SK-N-SH (cell line): Measurements from ENCODE around the gene ACAP1. TPM values are rescaled to one million over a fixed set of nuclear protein-coding genes. Genes with fewer than 3 reads are reported as not detected.

Source experiments
- CTCF ChIA-PET: fragments of 300-600, 350-600 bp; formaldehyde crosslinking; extraction: SDS; loops from one replicate; lab custom pipeline; 2021; lab: Yijun Ruan, JAX
- POLR2A ChIA-PET: fragments of 350-600 bp; sonication (Branson Sonifier 250); formaldehyde crosslinking; extraction: SDS; loops from one replicate; lab custom pipeline; 2020; ENCODE audit warnings: antibody characterized with exemption, inconsistent platforms; lab: Yijun Ruan, JAX
- DNase-seq: peaks from one replicate; pipeline ENCODE4 v3.0.0; 2012
- H2AFZ ChIP-seq: fragments of 200-600 bp; sonication (generic); 2 replicates; pipeline ENCODE4 v1.8.1; 2016; ENCODE audit warnings: antibody characterized with exemption, mild to moderate bottlenecking, low read depth
- H3F3A ChIP-seq: fragments of 200-600 bp; sonication (generic); replicated peaks from 2 replicates; pipeline ENCODE3; 2016; ENCODE audit warnings: antibody characterized with exemption, mild to moderate bottlenecking; ENCODE audit not compliant: insufficient read depth
- H3K27ac ChIP-seq, 2 experiments: fragments of 200-500 bp in 1 of 2; fragments of 200-600 bp in 1 of 2; sonication (Bioruptor generic) in 1 of 2; sonication (generic), shearing (Covaris generic) in 1 of 2; 2 replicates each; pipeline versions ENCODE4 v1.5.1 to v1.6.1; 2014 to 2016; ENCODE audit warnings: low read depth in 2 of 2, inconsistent platforms in 1 of 2, low read length in 1 of 2, mild to moderate bottlenecking in 1 of 2, mixed read lengths in 1 of 2
- H3K27me3 ChIP-seq: fragments of 200-600 bp; sonication (generic), shearing (Covaris generic); 2 replicates; pipeline ENCODE4 v1.6.1; 2016; ENCODE audit warnings: mixed run types; ENCODE audit not compliant: insufficient read depth
- H3K36me3 ChIP-seq, 2 experiments: fragments of 200-500 bp in 1 of 2; fragments of 200-600 bp in 1 of 2; sonication (Bioruptor generic) in 1 of 2; sonication (generic) in 1 of 2; replicated peaks in 1 of 2; 2 replicates each; pipeline versions ENCODE3 to v1.5.1; 2014 to 2016; ENCODE audit warnings: low read length in 1 of 2, mild to moderate bottlenecking in 1 of 2; ENCODE audit not compliant: insufficient read depth in 2 of 2, control insufficient read depth in 1 of 2
- H3K4me1 ChIP-seq, 2 experiments: fragments of 200-500 bp in 1 of 2; fragments of 200-600 bp in 1 of 2; sonication (Bioruptor generic) in 1 of 2; sonication (generic), shearing (Covaris generic) in 1 of 2; 2 replicates each; pipeline versions ENCODE4 v1.5.1 to v1.6.1; 2014 to 2016; ENCODE audit warnings: low read depth in 1 of 2, low read length in 1 of 2, mixed run types in 1 of 2; ENCODE audit not compliant: insufficient read depth in 2 of 2, control insufficient read depth in 1 of 2
- H3K4me2 ChIP-seq: fragments of 200-600 bp; sonication (generic), shearing (Covaris generic); 2 replicates; pipeline ENCODE4 v1.6.1; 2017; ENCODE audit warnings: mixed run types
- H3K4me3 ChIP-seq, 2 experiments: fragments of 200-500 bp in 1 of 2; fragments of 200-600 bp in 1 of 2; sonication (Bioruptor generic) in 1 of 2; sonication (generic), shearing (Covaris generic) in 1 of 2; 2 replicates each; pipeline versions ENCODE4 v1.5.1 to v1.8.1; 2014 to 2016; ENCODE audit warnings: low read depth in 2 of 2, inconsistent platforms in 1 of 2, low read length in 1 of 2, mild to moderate bottlenecking in 1 of 2, mixed read lengths in 1 of 2, moderate library complexity in 1 of 2
- H3K79me2 ChIP-seq: fragments of 200-600 bp; sonication (generic); 2 replicates; pipeline ENCODE4 v1.8.1; 2017; ENCODE audit warnings: mild to moderate bottlenecking; ENCODE audit not compliant: insufficient read depth
- H3K9ac ChIP-seq: fragments of 200-600 bp; sonication (generic); 2 replicates; pipeline ENCODE4 v1.6.1; 2017; ENCODE audit warnings: mixed run types
- H3K9me2 ChIP-seq: fragments of 200-600 bp; sonication (generic); 2 replicates; pipeline ENCODE4 v1.6.1; 2017; ENCODE audit warnings: mixed run types
- H3K9me3 ChIP-seq: fragments of 200-600 bp; sonication (generic); 2 replicates; pipeline ENCODE4 v1.6.1; 2017; ENCODE audit warnings: mixed run types, mild to moderate bottlenecking, moderate library complexity
- H4K20me1 ChIP-seq: fragments of 200-600 bp; sonication (generic); 2 replicates; pipeline ENCODE4 v1.6.1; 2017; ENCODE audit warnings: mild to moderate bottlenecking, mixed run types; ENCODE audit not compliant: insufficient read depth
- EZH2phosphoT487 ChIP-seq: fragments of 200-600 bp; sonication (generic); IDR thresholded peaks from 2 replicates; pipeline ENCODE4 v1.6.1; 2017; ENCODE audit warnings: low read depth, mixed run types, mild to moderate bottlenecking, antibody characterized with exemption, moderate library complexity, borderline replicate concordance
- NRF1 ChIP-seq: IDR thresholded peaks from 2 replicates; pipeline ENCODE4 v1.6.1; 2012; ENCODE audit warnings: low read depth, mild to moderate bottlenecking, low read length
- RAD21 ChIP-seq: IDR thresholded peaks from 2 replicates; pipeline ENCODE4 v1.6.1; 2012; ENCODE audit warnings: mild to moderate bottlenecking, low read length
- SMC3 ChIP-seq: IDR thresholded peaks from 2 replicates; pipeline ENCODE4 v1.6.1; 2012; ENCODE audit warnings: low read depth, low read length, improper control_type of control experiment
- TCF12 ChIP-seq: IDR thresholded peaks from 2 replicates; pipeline ENCODE4 v1.4.0; 2012
- WGBS: methylation state at CpG from one replicate; pipeline ENCODE4 v1.1.6; 2017; ENCODE audit warnings: low lambda C conversion rate; 5-methylcytosine and 5-hydroxymethylcytosine counted together
- polyA plus RNA-seq, 3 experiments: library from polyadenylated mRNA; depleted of rRNA; stranded (reverse); fragments of >200 nt; gene quantifications; 2 replicates each; pipeline ENCODE4 v1.2.3, GENCODE V29; 2012
- TF ChIP-seq, protein P1 (sequence below): IDR thresholded peaks from 2 replicates; pipeline ENCODE4 v1.4.0; 2012; ENCODE audit warnings: low read depth
- TF ChIP-seq, protein P2 (sequence below): fragments of 150-350 bp; IDR thresholded peaks from 2 replicates; pipeline ENCODE4 v1.6.1; 2016; ENCODE audit warnings: mild to moderate bottlenecking, low read depth, low read length
- TF ChIP-seq, protein P3 (sequence below): fragments of 200-600 bp; sonication (generic); IDR thresholded peaks from 2 replicates; pipeline ENCODE4 v1.6.1; 2017; ENCODE audit warnings: antibody characterized with exemption, mild to moderate bottlenecking, moderate library complexity

The ACAP1 gene
- polyA plus RNA-seq, 1 of the 3 experiments (the other 2 are of a cell fraction), result 0.71 TPM

DNA sequence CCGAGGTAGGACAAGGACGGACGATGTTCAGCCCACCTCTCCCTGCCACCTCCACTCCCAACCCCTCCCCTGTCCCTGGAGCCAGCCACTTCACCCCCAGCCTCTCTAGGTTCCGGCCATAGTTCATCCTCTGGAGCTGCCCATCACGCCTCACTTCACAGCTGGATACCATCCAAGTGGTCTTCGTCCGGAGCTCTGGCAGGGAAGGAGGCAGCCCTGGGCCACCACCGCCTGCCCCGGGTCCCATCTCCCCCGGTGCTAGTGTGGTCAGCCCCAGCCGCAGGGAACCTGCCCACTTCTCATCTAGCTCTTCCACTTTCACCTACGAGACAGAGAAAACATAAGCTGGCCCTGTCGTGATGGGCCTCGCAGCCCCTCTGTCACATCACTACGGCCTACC, 14.9 kb upstream of the ACAP1 start:
- Histone ChIP-seq H3K27ac (no peak overlapping the region), H3K9me3 (no peaks in the 10 kb centered on the region), H3K4me3 (no peak overlapping the region), H3K9ac (no peak overlapping the region), H3K9me2 (no peaks in the 10 kb centered on the region), H3K4me2 (no peak overlapping the region), H4K20me1 (no peaks in the 10 kb centered on the region), H3K27me3 (no peaks in the 10 kb centered on the region), H3F3A (no peaks in the 10 kb centered on the region), H3K4me1 (no peaks in the 10 kb centered on the region), H2AFZ (no peak overlapping the region), H3K79me2 (no peaks in the 10 kb centered on the region), H3K36me3 (peaks cover 10 to 72% of the 10 kb centered on the region in 2 experiments)
- CTCF ChIA-PET, result interaction anchor here (0.7 to 8.4 kb wide), 2 partner anchors 23 to 96 kb away, joined by 3 to 55 read pairs; no protein-coding TSS in a partner anchor
- 97% methylated on average over 11 of the region's 15 CpGs for WGBS
- POLR2A ChIA-PET, result no interaction called here
- DNase-seq, result peak; percentile 11
- TF ChIP-seq, protein P1, sequence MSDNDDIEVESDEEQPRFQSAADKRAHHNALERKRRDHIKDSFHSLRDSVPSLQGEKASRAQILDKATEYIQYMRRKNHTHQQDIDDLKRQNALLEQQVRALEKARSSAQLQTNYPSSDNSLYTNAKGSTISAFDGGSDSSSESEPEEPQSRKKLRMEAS, result no peak

DNA sequence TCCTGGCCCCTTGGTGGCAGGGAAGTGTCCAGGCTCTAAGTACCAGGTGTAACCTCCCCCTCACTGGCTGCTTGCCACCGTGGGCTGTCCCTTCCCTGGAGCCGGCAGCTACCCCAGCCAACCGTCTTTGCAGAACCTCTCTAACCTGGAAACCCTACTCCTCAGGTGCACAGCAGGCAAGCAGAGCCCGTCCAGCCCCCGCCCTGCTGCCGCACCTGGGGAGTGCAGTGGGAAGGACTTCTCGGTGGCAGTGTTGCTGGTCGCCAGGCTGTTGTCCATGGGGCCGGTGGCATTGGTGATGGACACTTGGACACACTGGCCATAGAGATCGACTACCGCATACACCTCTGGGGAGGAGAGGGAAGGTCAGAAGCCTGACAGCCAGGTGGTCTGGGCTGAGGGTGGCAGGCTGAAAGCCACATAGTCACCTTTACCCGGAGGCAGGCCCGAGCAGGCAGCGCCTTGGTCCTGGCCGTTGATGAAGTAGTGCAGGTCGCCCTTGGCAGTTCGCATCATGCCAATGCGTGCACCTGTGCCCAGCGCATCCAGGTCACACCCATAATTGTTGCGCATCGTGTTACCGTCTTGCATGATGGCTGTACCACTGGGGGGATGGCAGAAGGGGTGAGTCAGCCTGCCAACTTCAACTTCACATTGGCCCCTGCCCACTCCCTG, 13.7 kb upstream of the ACAP1 start:
- Histone ChIP-seq H3K27ac (no peak overlapping the region), H3K79me2 (peaks cover 4% of the 10 kb centered on the region; the same call in 1 of the 2 replicates)
- TF ChIP-seq EZH2phosphoT487 (no peak), NRF1 (no peak), TCF12 (no peak)
- TF ChIP-seq, all 33 proteins: peak for 0
- Histone ChIP-seq H3K36me3 (peaks cover 5 to 67% of the 10 kb centered on the region in 2 experiments), H3F3A (no peaks in the 10 kb centered on the region), H3K9me3 (no peaks in the 10 kb centered on the region), H3K4me1 (peaks cover 0 to 3% of the 10 kb centered on the region in 2 experiments; a peak in 1 of 4 replicates), H4K20me1 (no peaks in the 10 kb centered on the region), H3K27me3 (no peaks in the 10 kb centered on the region), H2AFZ (no peak overlapping the region), H3K4me2 (no peak overlapping the region), H3K9ac (no peak overlapping the region), H3K4me3 (no peak overlapping the region), H3K9me2 (no peaks in the 10 kb centered on the region)
- no peak for DNase-seq
- ChIA-PET POLR2A (no interaction called here), CTCF (interaction anchor here (1.1 to 8.4 kb wide), 4 partner anchors 13 to 40 kb away, joined by 3 to 55 read pairs (median 16); partner anchors contain the start of gene ACAP1)
- 99% methylated on average over 12 of the region's 22 CpGs for WGBS

DNA sequence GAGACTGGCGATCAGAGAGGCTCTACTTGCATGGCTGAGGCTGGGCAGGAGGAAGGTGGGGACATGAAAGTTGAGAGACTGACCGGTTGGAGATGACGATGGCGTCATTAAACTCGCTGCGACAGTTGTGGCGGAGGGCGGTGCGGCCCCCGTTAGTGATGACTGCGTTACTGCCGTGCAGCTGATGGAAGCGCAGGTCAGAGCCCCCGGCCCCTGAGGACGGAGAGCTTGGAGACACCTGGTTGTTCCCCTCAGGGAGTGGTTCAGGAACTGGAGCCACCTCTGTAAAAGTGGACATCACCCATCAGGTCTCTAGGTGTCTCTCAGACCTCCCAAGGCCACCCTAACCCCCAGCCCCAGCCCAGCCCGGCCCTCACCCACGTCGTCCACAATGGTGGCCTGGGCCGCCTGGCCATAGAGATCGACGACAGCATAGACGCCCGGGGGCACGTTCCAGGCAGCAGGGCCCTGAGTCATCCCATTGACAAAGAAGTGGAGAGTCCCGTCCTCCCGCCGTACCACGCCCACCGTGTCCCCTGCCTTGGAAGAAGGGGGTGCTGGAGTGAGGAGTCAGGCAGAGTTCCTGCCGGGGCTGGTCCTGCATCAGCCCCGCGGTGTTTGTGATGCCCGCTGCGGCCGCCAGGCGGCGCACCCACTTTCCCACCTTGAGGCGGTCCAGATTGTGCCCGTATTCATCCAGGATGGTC, 12.4 kb upstream of the ACAP1 start:
- Histone ChIP-seq H3K4me3 (no peak overlapping the region; a peak in 1 of 4 replicates), H3K4me2 (no peak overlapping the region), H3K27ac (no peak overlapping the region), H3F3A (no peaks in the 10 kb centered on the region)
- CTCF ChIA-PET, result interaction anchor here (0.6 to 8.4 kb wide), 12 partner anchors 8 to 237 kb away, joined by 3 to 55 read pairs (median 4); partner anchors contain the start of genes ACAP1, GPS2 and SENP3
- DNase-seq, result peak; percentile 90
- TF ChIP-seq SMC3, result peak; percentile 71
- TF ChIP-seq, protein P2, sequence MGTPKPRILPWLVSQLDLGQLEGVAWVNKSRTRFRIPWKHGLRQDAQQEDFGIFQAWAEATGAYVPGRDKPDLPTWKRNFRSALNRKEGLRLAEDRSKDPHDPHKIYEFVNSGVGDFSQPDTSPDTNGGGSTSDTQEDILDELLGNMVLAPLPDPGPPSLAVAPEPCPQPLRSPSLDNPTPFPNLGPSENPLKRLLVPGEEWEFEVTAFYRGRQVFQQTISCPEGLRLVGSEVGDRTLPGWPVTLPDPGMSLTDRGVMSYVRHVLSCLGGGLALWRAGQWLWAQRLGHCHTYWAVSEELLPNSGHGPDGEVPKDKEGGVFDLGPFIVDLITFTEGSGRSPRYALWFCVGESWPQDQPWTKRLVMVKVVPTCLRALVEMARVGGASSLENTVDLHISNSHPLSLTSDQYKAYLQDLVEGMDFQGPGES, result no peak
- TF ChIP-seq, protein P3, sequence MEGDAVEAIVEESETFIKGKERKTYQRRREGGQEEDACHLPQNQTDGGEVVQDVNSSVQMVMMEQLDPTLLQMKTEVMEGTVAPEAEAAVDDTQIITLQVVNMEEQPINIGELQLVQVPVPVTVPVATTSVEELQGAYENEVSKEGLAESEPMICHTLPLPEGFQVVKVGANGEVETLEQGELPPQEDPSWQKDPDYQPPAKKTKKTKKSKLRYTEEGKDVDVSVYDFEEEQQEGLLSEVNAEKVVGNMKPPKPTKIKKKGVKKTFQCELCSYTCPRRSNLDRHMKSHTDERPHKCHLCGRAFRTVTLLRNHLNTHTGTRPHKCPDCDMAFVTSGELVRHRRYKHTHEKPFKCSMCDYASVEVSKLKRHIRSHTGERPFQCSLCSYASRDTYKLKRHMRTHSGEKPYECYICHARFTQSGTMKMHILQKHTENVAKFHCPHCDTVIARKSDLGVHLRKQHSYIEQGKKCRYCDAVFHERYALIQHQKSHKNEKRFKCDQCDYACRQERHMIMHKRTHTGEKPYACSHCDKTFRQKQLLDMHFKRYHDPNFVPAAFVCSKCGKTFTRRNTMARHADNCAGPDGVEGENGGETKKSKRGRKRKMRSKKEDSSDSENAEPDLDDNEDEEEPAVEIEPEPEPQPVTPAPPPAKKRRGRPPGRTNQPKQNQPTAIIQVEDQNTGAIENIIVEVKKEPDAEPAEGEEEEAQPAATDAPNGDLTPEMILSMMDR, result peak; percentile 82
- TF ChIP-seq RAD21, result peak; percentile 57
- TF ChIP-seq, all 33 proteins: peak for 3
- peaks cover 0 to 7% of the 10 kb centered on the region in 2 experiments; a peak in 1 of 4 replicates for H3K4me1 ChIP-seq
- H3K79me2 ChIP-seq, result peaks cover 17% of the 10 kb centered on the region; the same call in 1 of the 2 replicates
- no peaks in the 10 kb centered on the region for H4K20me1 ChIP-seq
- POLR2A ChIA-PET, result no interaction called here
- peaks cover 5 to 61% of the 10 kb centered on the region in 2 experiments for H3K36me3 ChIP-seq
- H3K9me3 ChIP-seq, result no peaks in the 10 kb centered on the region
- H3K9me2 ChIP-seq, result no peaks in the 10 kb centered on the region
- H3K9ac ChIP-seq, result no peak overlapping the region
- no peaks in the 10 kb centered on the region for H3K27me3 ChIP-seq
- no peak overlapping the region for H2AFZ ChIP-seq
- WGBS, result 86% methylated on average over 26 of the region's 39 CpGs
